Measurements from ENCODE around the gene LIN37.

DNA sequence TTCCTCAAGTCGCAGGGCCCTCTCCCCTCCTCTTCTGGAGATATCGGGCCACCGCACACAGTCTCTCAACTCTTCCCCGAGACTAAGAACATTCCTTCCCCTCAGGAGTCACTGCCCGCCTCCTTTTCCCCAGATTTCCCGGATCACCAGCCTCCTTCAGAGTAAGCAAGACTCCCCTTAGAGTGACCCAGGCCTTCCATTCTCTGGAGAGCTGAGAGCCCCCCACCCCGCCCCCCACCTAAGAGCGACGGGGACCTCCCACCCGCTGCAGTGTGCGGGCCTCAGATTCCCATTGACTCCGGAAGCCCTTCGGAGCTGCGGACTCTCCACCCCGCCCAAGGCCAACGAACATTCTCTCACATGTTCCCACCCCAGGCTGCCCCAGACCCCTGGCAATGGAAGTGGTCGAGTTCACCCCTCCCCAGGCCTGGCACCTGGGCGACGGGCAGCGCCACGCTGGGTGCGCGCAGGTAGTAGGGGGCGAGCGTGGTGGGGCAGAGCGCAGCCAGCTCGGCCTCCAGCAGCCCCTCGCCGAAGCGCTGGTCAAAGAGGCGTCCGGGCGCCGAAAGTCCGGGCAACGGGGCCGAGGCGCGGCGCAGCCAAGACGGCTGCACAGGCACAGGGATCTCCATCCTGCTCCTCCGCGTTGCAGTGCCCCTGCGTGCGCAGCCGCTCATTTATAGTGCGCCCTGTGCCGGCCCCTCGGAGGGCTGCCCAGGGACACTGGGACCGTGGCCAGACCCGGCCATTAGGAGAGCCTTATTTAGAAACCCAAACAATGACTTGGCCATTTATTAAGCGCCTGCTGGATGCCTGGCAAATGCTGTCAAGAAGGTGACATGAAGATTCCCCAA lies 8.2 kb downstream of the LIN37 start, which contains the start of gene HSPB6:
- TF ChIP-seq SIN3A (IDR thresholded peaks at IDR 0.05; ENCODE audit: borderline replicate concordance, low read depth, low read length) (no peak), TGIF2 (CRISPR knock-in tag; IDR thresholded peaks at IDR 0.05) (no peak), MBD4 (IDR thresholded peaks at IDR 0.05; ENCODE audit: borderline replicate concordance, low read length) (no peak), POLR2A (IDR thresholded peaks at IDR 0.05; ENCODE audit: insufficient read depth in 1 of 2, low read depth in 2 of 2, low read length in 2 of 2) (no peak), SUZ12 (IDR thresholded peaks at IDR 0.05; ENCODE audit: low read depth, low read length) (no peak), ELF1 (CRISPR knock-in tag; IDR thresholded peaks at IDR 0.05) (no peak), MTF1 (CRISPR knock-in tag; IDR thresholded peaks at IDR 0.05) (no peak), ZFP36 (IDR thresholded peaks at IDR 0.05; ENCODE audit: borderline replicate concordance, low read depth, low read length, partially characterized antibody) (no peak)
- TF ChIP-seq, protein P1, sequence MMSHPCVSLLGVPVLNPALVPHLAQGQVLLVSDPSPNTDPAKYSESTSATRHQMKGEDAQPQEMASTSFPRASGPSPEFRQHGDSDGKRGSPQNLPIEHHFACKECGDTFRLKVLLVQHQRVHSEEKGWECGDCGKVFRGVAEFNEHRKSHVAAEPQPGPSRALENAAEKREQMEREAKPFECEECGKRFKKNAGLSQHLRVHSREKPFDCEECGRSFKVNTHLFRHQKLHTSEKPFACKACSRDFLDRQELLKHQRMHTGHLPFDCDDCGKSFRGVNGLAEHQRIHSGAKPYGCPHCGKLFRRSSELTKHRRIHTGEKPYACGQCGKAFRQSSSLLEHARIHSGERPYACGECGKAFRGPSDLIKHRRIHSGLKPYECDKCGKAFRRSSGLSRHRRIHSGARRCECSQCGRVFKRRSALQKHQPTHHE (CRISPR knock-in tag; IDR thresholded peaks at IDR 0.05; ENCODE audit: borderline replicate concordance): no peak
- TF ChIP-seq, protein P2, sequence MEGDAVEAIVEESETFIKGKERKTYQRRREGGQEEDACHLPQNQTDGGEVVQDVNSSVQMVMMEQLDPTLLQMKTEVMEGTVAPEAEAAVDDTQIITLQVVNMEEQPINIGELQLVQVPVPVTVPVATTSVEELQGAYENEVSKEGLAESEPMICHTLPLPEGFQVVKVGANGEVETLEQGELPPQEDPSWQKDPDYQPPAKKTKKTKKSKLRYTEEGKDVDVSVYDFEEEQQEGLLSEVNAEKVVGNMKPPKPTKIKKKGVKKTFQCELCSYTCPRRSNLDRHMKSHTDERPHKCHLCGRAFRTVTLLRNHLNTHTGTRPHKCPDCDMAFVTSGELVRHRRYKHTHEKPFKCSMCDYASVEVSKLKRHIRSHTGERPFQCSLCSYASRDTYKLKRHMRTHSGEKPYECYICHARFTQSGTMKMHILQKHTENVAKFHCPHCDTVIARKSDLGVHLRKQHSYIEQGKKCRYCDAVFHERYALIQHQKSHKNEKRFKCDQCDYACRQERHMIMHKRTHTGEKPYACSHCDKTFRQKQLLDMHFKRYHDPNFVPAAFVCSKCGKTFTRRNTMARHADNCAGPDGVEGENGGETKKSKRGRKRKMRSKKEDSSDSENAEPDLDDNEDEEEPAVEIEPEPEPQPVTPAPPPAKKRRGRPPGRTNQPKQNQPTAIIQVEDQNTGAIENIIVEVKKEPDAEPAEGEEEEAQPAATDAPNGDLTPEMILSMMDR (CRISPR knock-in tag; IDR thresholded peaks at IDR 0.05): no peak
- TF ChIP-seq, protein P3, sequence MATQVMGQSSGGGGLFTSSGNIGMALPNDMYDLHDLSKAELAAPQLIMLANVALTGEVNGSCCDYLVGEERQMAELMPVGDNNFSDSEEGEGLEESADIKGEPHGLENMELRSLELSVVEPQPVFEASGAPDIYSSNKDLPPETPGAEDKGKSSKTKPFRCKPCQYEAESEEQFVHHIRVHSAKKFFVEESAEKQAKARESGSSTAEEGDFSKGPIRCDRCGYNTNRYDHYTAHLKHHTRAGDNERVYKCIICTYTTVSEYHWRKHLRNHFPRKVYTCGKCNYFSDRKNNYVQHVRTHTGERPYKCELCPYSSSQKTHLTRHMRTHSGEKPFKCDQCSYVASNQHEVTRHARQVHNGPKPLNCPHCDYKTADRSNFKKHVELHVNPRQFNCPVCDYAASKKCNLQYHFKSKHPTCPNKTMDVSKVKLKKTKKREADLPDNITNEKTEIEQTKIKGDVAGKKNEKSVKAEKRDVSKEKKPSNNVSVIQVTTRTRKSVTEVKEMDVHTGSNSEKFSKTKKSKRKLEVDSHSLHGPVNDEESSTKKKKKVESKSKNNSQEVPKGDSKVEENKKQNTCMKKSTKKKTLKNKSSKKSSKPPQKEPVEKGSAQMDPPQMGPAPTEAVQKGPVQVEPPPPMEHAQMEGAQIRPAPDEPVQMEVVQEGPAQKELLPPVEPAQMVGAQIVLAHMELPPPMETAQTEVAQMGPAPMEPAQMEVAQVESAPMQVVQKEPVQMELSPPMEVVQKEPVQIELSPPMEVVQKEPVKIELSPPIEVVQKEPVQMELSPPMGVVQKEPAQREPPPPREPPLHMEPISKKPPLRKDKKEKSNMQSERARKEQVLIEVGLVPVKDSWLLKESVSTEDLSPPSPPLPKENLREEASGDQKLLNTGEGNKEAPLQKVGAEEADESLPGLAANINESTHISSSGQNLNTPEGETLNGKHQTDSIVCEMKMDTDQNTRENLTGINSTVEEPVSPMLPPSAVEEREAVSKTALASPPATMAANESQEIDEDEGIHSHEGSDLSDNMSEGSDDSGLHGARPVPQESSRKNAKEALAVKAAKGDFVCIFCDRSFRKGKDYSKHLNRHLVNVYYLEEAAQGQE (IDR thresholded peaks at IDR 0.05; ENCODE audit: borderline replicate concordance in 1 of 2, low read depth in 1 of 2, low read length in 2 of 2): no peak
- TF ChIP-seq, protein P4, sequence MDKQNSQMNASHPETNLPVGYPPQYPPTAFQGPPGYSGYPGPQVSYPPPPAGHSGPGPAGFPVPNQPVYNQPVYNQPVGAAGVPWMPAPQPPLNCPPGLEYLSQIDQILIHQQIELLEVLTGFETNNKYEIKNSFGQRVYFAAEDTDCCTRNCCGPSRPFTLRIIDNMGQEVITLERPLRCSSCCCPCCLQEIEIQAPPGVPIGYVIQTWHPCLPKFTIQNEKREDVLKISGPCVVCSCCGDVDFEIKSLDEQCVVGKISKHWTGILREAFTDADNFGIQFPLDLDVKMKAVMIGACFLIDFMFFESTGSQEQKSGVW (CRISPR knock-in tag; IDR thresholded peaks at IDR 0.05; ENCODE audit: borderline replicate concordance): no peak
- TF ChIP-seq, protein P5, sequence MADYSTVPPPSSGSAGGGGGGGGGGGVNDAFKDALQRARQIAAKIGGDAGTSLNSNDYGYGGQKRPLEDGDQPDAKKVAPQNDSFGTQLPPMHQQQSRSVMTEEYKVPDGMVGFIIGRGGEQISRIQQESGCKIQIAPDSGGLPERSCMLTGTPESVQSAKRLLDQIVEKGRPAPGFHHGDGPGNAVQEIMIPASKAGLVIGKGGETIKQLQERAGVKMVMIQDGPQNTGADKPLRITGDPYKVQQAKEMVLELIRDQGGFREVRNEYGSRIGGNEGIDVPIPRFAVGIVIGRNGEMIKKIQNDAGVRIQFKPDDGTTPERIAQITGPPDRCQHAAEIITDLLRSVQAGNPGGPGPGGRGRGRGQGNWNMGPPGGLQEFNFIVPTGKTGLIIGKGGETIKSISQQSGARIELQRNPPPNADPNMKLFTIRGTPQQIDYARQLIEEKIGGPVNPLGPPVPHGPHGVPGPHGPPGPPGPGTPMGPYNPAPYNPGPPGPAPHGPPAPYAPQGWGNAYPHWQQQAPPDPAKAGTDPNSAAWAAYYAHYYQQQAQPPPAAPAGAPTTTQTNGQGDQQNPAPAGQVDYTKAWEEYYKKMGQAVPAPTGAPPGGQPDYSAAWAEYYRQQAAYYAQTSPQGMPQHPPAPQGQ (CRISPR knock-in tag; IDR thresholded peaks at IDR 0.05; ENCODE audit: borderline replicate concordance): no peak
